ENCODE data around the gene PYCR2.

- TF ChIP-seq POLR2AphosphoS5 (IDR thresholded peaks at IDR 0.05; ENCODE audit: low read depth, low read length) (no peak), CTCF (IDR thresholded peaks at IDR 0.05) (no peak), SIN3A (IDR thresholded peaks at IDR 0.05; ENCODE audit: borderline replicate concordance, insufficient read depth, low read depth, low read length) (no peak), TCF7L2 (IDR thresholded peaks at IDR 0.05; ENCODE audit: low read depth, low read length) (no peak), REST (IDR thresholded peaks at IDR 0.05; ENCODE audit: insufficient read depth in 1 of 2, low read depth in 2 of 2, low read length in 1 of 2) (no peak)
Observed at GRCh38 chr1:225917536-225917935, 6.5 kb downstream of the PYCR2 start.

Data from Panc1 (cell line).